ENCODE results near the gene ZNF79.
"Not testable (repeated sequence)": the region's sequence is repeated elsewhere in the genome, so short reads cannot be mapped to it uniquely, and the experiment has no call there.

The ZNF79 gene

GRCh38 chr9:127452691-127453090 is 28.5 kb downstream of the ZNF79 start:
- POLR2A ChIA-PET = interaction anchor here (0.6 to 1.8 kb wide), 2 partner anchors 48 to 56 kb away, joined by 3 to 4 read pairs; partner anchors contain the start of gene SLC2A8
- CTCF ChIA-PET = no interaction called here
- TF ChIP-seq FOXA1 (IDR thresholded peaks at IDR 0.05) (no peak), SUZ12 (IDR thresholded peaks at IDR 0.05) (no peak), HDGF (IDR thresholded peaks at IDR 0.05; ENCODE audit: borderline replicate concordance) (no peak), FOXM1 (IDR thresholded peaks at IDR 0.05; ENCODE audit: borderline replicate concordance) (no peak), ZNF384 (IDR thresholded peaks at IDR 0.05) (no peak), NFRKB (IDR thresholded peaks at IDR 0.05) (no peak), TARDBP (IDR thresholded peaks at IDR 0.05) (no peak), ARNT (IDR thresholded peaks at IDR 0.05) (no peak), ELF4 (IDR thresholded peaks at IDR 0.05) (no peak), SP1 (IDR thresholded peaks at IDR 0.05) (no peak), BHLHE40 (IDR thresholded peaks at IDR 0.05; ENCODE audit: borderline replicate concordance) (no peak), LEF1 (IDR thresholded peaks at IDR 0.05; ENCODE audit: borderline replicate concordance) (no peak), CTBP1 (IDR thresholded peaks at IDR 0.05; ENCODE audit: borderline replicate concordance) (no peak), FOXK2 (IDR thresholded peaks at IDR 0.05) (no peak), L3MBTL2 (conservative IDR thresholded peaks at IDR 0.05) (no peak)
- TF ChIP-seq, protein P1, sequence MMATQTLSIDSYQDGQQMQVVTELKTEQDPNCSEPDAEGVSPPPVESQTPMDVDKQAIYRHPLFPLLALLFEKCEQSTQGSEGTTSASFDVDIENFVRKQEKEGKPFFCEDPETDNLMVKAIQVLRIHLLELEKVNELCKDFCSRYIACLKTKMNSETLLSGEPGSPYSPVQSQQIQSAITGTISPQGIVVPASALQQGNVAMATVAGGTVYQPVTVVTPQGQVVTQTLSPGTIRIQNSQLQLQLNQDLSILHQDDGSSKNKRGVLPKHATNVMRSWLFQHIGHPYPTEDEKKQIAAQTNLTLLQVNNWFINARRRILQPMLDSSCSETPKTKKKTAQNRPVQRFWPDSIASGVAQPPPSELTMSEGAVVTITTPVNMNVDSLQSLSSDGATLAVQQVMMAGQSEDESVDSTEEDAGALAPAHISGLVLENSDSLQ (IDR thresholded peaks at IDR 0.05) = no peak
- no peak for DNase-seq (ENCODE audit: extremely low spot score)

GRCh38 chr9:127455324-127455992 is 31.3 kb downstream of the ZNF79 start:
- POLR2A ChIA-PET = no interaction called here
- CTCF ChIA-PET = interaction anchor here (0.8 to 1.3 kb wide), 4 partner anchors 13 to 94 kb away, joined by 3 to 4 read pairs (median 3); no protein-coding TSS in a partner anchor
- TF ChIP-seq SP1 (IDR thresholded peaks at IDR 0.05) = no peak
- TF ChIP-seq ARNT (IDR thresholded peaks at IDR 0.05) = no peak
- no peak for TF ChIP-seq L3MBTL2 (conservative IDR thresholded peaks at IDR 0.05)
- TF ChIP-seq BHLHE40 (IDR thresholded peaks at IDR 0.05; ENCODE audit: borderline replicate concordance) = no peak
- no peak for TF ChIP-seq ELF4 (IDR thresholded peaks at IDR 0.05)
- no peak for TF ChIP-seq FOXM1 (IDR thresholded peaks at IDR 0.05; ENCODE audit: borderline replicate concordance)
- DNase-seq (ENCODE audit: extremely low spot score) = no peak

GRCh38 chr9:127457191-127457878 is 33.2 kb downstream of the ZNF79 start:
- no peak for DNase-seq (ENCODE audit: extremely low spot score)
- CTCF ChIA-PET = no interaction called here
- TF ChIP-seq TARDBP (IDR thresholded peaks at IDR 0.05) (no peak), ZNF384 (IDR thresholded peaks at IDR 0.05) (no peak), CTBP1 (IDR thresholded peaks at IDR 0.05; ENCODE audit: borderline replicate concordance) (no peak), FOXM1 (IDR thresholded peaks at IDR 0.05; ENCODE audit: borderline replicate concordance) (no peak), ELF4 (IDR thresholded peaks at IDR 0.05) (no peak), SP1 (IDR thresholded peaks at IDR 0.05) (no peak)
- TF ChIP-seq, protein P1 (IDR thresholded peaks at IDR 0.05) = no peak
- POLR2A ChIA-PET = interaction anchor here (0.6 kb wide), 1 partner anchor 1040 kb away, joined by 4 read pairs; no protein-coding TSS in a partner anchor

DNA sequence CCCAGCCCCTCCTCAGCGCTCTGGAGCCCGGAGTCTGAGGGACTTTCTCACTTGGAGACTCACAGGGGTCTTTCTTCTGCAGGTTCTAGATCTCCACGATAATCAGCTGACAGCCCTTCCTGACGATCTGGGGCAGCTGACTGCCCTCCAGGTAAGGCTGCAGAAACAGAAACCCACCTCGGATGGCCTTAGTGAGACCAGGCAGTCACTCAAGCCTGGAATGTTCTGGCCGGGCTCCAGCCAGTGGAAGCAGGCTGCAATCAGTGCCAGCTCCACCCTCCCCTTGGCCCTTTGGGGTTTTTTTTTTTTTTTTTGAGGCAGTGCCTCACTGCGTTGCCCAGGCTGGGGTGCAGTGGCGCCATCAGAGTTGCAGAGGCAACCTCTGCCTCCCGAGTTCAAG is 34.7 kb downstream of the ZNF79 start:
- CTCF ChIA-PET = no interaction called here
- POLR2A ChIA-PET = no interaction called here
- DNase-seq (ENCODE audit: extremely low spot score) = no peak
- no peak for TF ChIP-seq TARDBP (IDR thresholded peaks at IDR 0.05)
- TF ChIP-seq BHLHE40 (IDR thresholded peaks at IDR 0.05; ENCODE audit: borderline replicate concordance) = no peak
- no peak for TF ChIP-seq FOXA1 (IDR thresholded peaks at IDR 0.05)
- TF ChIP-seq LEF1 (IDR thresholded peaks at IDR 0.05; ENCODE audit: borderline replicate concordance) = no peak
- TF ChIP-seq SP1 (IDR thresholded peaks at IDR 0.05) = no peak
- TF ChIP-seq NFRKB (IDR thresholded peaks at IDR 0.05) = no peak
- TF ChIP-seq FOXK2 (IDR thresholded peaks at IDR 0.05) = no peak

DNA sequence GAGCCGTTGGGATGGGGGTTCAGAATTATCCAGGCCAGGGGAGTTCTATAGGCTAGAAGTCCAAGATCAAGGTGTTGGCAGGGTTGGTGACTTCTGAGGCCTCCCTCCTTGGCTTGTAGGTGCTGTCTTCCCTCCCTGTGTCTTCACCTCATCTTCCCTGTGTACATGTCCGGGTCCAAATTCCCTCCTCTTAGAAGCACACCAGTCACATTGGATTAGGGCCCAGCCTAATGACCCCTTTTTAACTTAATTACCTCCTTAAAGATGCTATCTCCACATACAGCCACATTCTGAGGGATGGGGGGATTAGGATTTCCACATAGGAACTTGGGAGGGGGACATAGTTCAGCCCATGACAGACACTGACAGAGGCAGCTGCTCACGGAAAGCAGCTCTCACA is 39.2 kb downstream of the ZNF79 start:
- ChIA-PET CTCF (no interaction called here), POLR2A (interaction anchor here (1.4 kb wide), 1 partner anchor 12 kb away, joined by 3 read pairs; no protein-coding TSS in a partner anchor)
- DNase-seq (ENCODE audit: extremely low spot score) = no peak
- no peak for TF ChIP-seq CTBP1 (IDR thresholded peaks at IDR 0.05; ENCODE audit: borderline replicate concordance)
- TF ChIP-seq ZNF384 (IDR thresholded peaks at IDR 0.05) = no peak

- no peak for DNase-seq (ENCODE audit: extremely low spot score)
- ChIA-PET CTCF (no interaction called here), POLR2A (interaction anchor here (1.4 kb wide), 1 partner anchor 12 kb away, joined by 3 read pairs; no protein-coding TSS in a partner anchor)
- TF ChIP-seq, protein P1 (IDR thresholded peaks at IDR 0.05) = no peak
- TF ChIP-seq BHLHE40 (IDR thresholded peaks at IDR 0.05; ENCODE audit: borderline replicate concordance) = no peak
- TF ChIP-seq ELF4 (IDR thresholded peaks at IDR 0.05) = no peak
- TF ChIP-seq FOXA1 (IDR thresholded peaks at IDR 0.05) = no peak
- no peak for TF ChIP-seq L3MBTL2 (conservative IDR thresholded peaks at IDR 0.05)
- no peak for TF ChIP-seq NFRKB (IDR thresholded peaks at IDR 0.05)
- no peak for TF ChIP-seq LEF1 (IDR thresholded peaks at IDR 0.05; ENCODE audit: borderline replicate concordance)
- TF ChIP-seq SUZ12 (IDR thresholded peaks at IDR 0.05) = no peak
- no peak for TF ChIP-seq ZNF384 (IDR thresholded peaks at IDR 0.05)
- TF ChIP-seq HDGF (IDR thresholded peaks at IDR 0.05; ENCODE audit: borderline replicate concordance) = no peak
- no peak for TF ChIP-seq ARNT (IDR thresholded peaks at IDR 0.05)
- TF ChIP-seq CTBP1 (IDR thresholded peaks at IDR 0.05; ENCODE audit: borderline replicate concordance) = no peak
Observed at GRCh38 chr9:127463911-127464310, 39.7 kb downstream of the ZNF79 start.

DNA sequence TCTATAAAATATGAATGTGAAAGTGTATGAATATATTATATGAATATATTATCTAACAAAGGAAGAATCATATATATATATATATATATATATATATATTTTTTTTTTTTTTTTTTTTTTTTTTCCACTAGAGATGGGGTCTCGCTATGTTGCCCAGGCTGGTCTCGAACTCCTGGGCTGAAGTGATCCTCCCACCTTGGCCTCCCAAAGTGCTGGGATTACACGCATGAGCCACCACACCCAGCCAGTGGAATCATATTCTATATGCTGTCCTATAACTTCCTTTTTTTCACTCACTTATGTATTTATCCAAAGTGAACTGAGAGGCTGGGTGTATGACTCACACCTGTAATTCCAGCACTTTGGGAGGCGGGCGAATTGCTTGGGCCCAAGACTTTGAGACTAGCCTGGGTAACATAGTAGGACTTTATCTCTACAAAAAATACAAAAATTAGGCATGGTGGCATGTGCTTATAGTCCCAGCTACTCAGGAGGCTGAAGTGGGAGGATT is 42.3 kb downstream of the ZNF79 start:
- DNase-seq (ENCODE audit: extremely low spot score); CTCF ChIA-PET; POLR2A ChIA-PET: not testable (repeated sequence)

Data from HEK293T (cell line).